Trophoblast cell (in vitro differentiated cells and primary cell): ENCODE results near the gene ITGA2B. TPM values are rescaled to one million over a fixed set of nuclear protein-coding genes. Genes with fewer than 3 reads are reported as not detected.
A peak's percentile ranks its signal among the peaks of the same experiment; 100 is the strongest.

ENCODE experiments used
- DNase-seq, 2 donors: peaks; one replicate each; pipeline ENCODE4 v3.0.0-alpha.2; 2016
- H2AFZ ChIP-seq: 2 replicates; pipeline ENCODE4 v1.6.1; 2013; ENCODE audit warnings: low read length, moderate library complexity, mild to moderate bottlenecking; ENCODE audit not compliant: insufficient read depth, poor library complexity
- H2AK5ac ChIP-seq: 2 replicates; pipeline ENCODE4 v1.6.1; 2013; ENCODE audit warnings: mild to moderate bottlenecking, low read length
- H2BK120ac ChIP-seq: 2 replicates; pipeline ENCODE4 v1.6.1; 2013; ENCODE audit warnings: low read length, mild to moderate bottlenecking, moderate library complexity; ENCODE audit not compliant: insufficient read depth, poor library complexity
- H2BK12ac ChIP-seq: 2 replicates; pipeline ENCODE4 v1.6.1; 2013; ENCODE audit warnings: mild to moderate bottlenecking, low read length, moderate library complexity
- H2BK5ac ChIP-seq: 2 replicates; pipeline ENCODE4 v1.6.1; 2013; ENCODE audit warnings: low read length, low read depth, moderate library complexity, mild to moderate bottlenecking; ENCODE audit not compliant: poor library complexity
- H3K14ac ChIP-seq: 2 replicates; pipeline ENCODE4 v1.6.1; 2013; ENCODE audit warnings: mild to moderate bottlenecking, low read length
- H3K18ac ChIP-seq: 2 replicates; pipeline ENCODE4 v1.6.1; 2013; ENCODE audit warnings: mild to moderate bottlenecking, low read length
- H3K23ac ChIP-seq: 2 replicates; pipeline ENCODE4 v1.6.1; 2013; ENCODE audit warnings: low read length
- H3K27ac ChIP-seq: 2 replicates; pipeline ENCODE4 v1.5.1; 2013; ENCODE audit warnings: low read depth, mild to moderate bottlenecking, inconsistent platforms, low read length, moderate library complexity
- H3K27me3 ChIP-seq: 2 replicates; pipeline ENCODE4 v1.6.1; 2013; ENCODE audit warnings: inconsistent platforms, mild to moderate bottlenecking, low read length, moderate library complexity; ENCODE audit not compliant: insufficient read depth
- H3K36me3 ChIP-seq, 2 experiments: 1 replicate in 1 of 2; 2 replicates in 1 of 2; pipeline ENCODE4 v1.6.1; 2013; ENCODE audit warnings: low read length in 2 of 2, mild to moderate bottlenecking in 2 of 2, moderate library complexity in 1 of 2; ENCODE audit not compliant: insufficient read depth in 2 of 2, control insufficient read depth in 1 of 2
- H3K4ac ChIP-seq: 2 replicates; pipeline ENCODE4 v1.6.1; 2013; ENCODE audit warnings: low read depth, mild to moderate bottlenecking, low read length, moderate library complexity
- H3K4me1 ChIP-seq, 2 experiments: 1 replicate in 1 of 2; 2 replicates in 1 of 2; pipeline ENCODE4 v1.6.1; 2013; ENCODE audit warnings: low read length in 2 of 2, mild to moderate bottlenecking in 2 of 2, moderate library complexity in 1 of 2; ENCODE audit not compliant: insufficient read depth in 2 of 2, control insufficient read depth in 1 of 2
- H3K4me2 ChIP-seq: 2 replicates; pipeline ENCODE4 v1.6.1; 2013; ENCODE audit warnings: inconsistent platforms, mild to moderate bottlenecking, low read length, moderate library complexity
- H3K4me3 ChIP-seq: 2 replicates; pipeline ENCODE4 v1.5.1; 2013; ENCODE audit warnings: mild to moderate bottlenecking, low read depth, low read length, inconsistent platforms
- H3K79me1 ChIP-seq: one replicate; pipeline ENCODE4 v1.6.1; 2013; ENCODE audit warnings: low read length
- H3K79me2 ChIP-seq: 2 replicates; pipeline ENCODE4 v1.6.1; 2013; ENCODE audit warnings: low read length, mild to moderate bottlenecking; ENCODE audit not compliant: control insufficient read depth, insufficient read depth, poor library complexity
- H3K9ac ChIP-seq: 2 replicates; pipeline ENCODE4 v1.6.1; 2013; ENCODE audit warnings: mild to moderate bottlenecking, low read length
- H3K9me3 ChIP-seq: 2 replicates; pipeline ENCODE4 v1.6.1; 2013; ENCODE audit warnings: low read depth, mild to moderate bottlenecking, control low read depth, inconsistent platforms, low read length; ENCODE audit not compliant: insufficient read depth
- H4K12ac ChIP-seq: 2 replicates; pipeline ENCODE4 v1.6.1; 2013; ENCODE audit warnings: low read depth, mild to moderate bottlenecking, low read length, moderate library complexity
- H4K8ac ChIP-seq: 2 replicates; pipeline ENCODE4 v1.6.1; 2013; ENCODE audit warnings: low read depth, mild to moderate bottlenecking, low read length, moderate library complexity
- H4K91ac ChIP-seq: one replicate; pipeline ENCODE4 v1.6.1; 2013; ENCODE audit warnings: low read depth, mild to moderate bottlenecking, low read length, moderate library complexity
- WGBS: extraction: QIAGEN DNeasy Blood & Tissue Kit; methylation state at CpG from one replicate; pipeline ENCODE4 v1.1.7; 2013; ENCODE audit warnings: missing lambda C conversion rate; ENCODE audit not compliant: insufficient read length, insufficient coverage; ENCODE audit errors: extremely low coverage; 5-methylcytosine and 5-hydroxymethylcytosine counted together
- polyA plus RNA-seq: library from polyadenylated mRNA; stranded (reverse); fragments of 200-250 nt; gene quantifications from 2 replicates; pipeline ENCODE4 v1.2.3, GENCODE V29; 2013

Gene ITGA2B
- polyA plus RNA-seq = 0.54 and 0.67 TPM in 2 replicates

GRCh38 chr17:44389281-44389680 lies at the start of gene ITGA2B:
TSS of gene ITGA2B (minus strand) at chr17:44389649. CDS start at chr17:44389473, 176 bp downstream.
- no peaks in the 10 kb centered on the region for H3K36me3 ChIP-seq
- peak within 1 kb of the TSS; percentile 4 for H3K23ac ChIP-seq
- no peak within 1 kb of the TSS for H4K8ac ChIP-seq
- no peak within 1 kb of the TSS for H2BK5ac ChIP-seq
- no peak within 1 kb of the TSS for H3K9ac ChIP-seq
- no peaks in the 10 kb centered on the region for H3K79me2 ChIP-seq
- no peak within 1 kb of the TSS for H3K4ac ChIP-seq
- H3K27ac ChIP-seq = no peak within 1 kb of the TSS
- H2BK120ac ChIP-seq = no peak within 1 kb of the TSS
- peaks cover 14% of the 10 kb centered on the region for H3K27me3 ChIP-seq
- no peak within 1 kb of the TSS for H2BK12ac ChIP-seq
- no peak within 1 kb of the TSS for H2AK5ac ChIP-seq
- H3K4me2 ChIP-seq = no peak within 1 kb of the TSS
- H4K12ac ChIP-seq = no peak within 1 kb of the TSS
- no CpG with 5 or more reads among the region's 1 CpG for WGBS
- no peak for DNase-seq
- peak within 1 kb of the TSS; percentile 15 for H3K4me3 ChIP-seq
- H4K91ac ChIP-seq = no peak within 1 kb of the TSS
- peaks cover 6% of the 10 kb centered on the region for H3K9me3 ChIP-seq
- peaks cover 2% of the 10 kb centered on the region for H3K79me1 ChIP-seq
- H3K18ac ChIP-seq = no peak within 1 kb of the TSS
- H2AFZ ChIP-seq = no peak within 1 kb of the TSS
- H3K4me1 ChIP-seq = peaks cover 7 to 13% of the 10 kb centered on the region in 2 experiments
- no peak within 1 kb of the TSS for H3K14ac ChIP-seq

- Histone ChIP-seq H3K4me2 (no peak overlapping the region), H3K4ac (no peak overlapping the region), H4K12ac (no peak overlapping the region), H3K27me3 (no peaks in the 10 kb centered on the region), H3K36me3 (peaks cover 7 to 9% of the 10 kb centered on the region in 2 experiments), H2BK120ac (no peak overlapping the region), H3K23ac (no peak overlapping the region), H2AK5ac (no peak overlapping the region), H2BK12ac (no peak overlapping the region), H3K9me3 (no peaks in the 10 kb centered on the region), H3K9ac (no peak overlapping the region), H3K4me3 (no peak overlapping the region), H2AFZ (no peak overlapping the region), H3K79me1 (no peaks in the 10 kb centered on the region), H3K27ac (no peak overlapping the region), H2BK5ac (no peak overlapping the region), H3K4me1 (no peaks in the 10 kb centered on the region), H4K91ac (no peak overlapping the region), H3K14ac (no peak overlapping the region), H4K8ac (no peak overlapping the region), H3K79me2 (no peaks in the 10 kb centered on the region), H3K18ac (no peak overlapping the region)
- no peak for DNase-seq
- no CpG with 5 or more reads among the region's 3 CpGs for WGBS
Observed at GRCh38 chr17:44439168-44439567, 49.7 kb upstream of the ITGA2B start.

- Histone ChIP-seq H3K36me3 (peaks cover 9 to 11% of the 10 kb centered on the region in 2 experiments), H3K23ac (no peak overlapping the region), H3K4ac (no peak overlapping the region), H2BK12ac (no peak overlapping the region), H3K79me1 (no peaks in the 10 kb centered on the region), H2AFZ (no peak overlapping the region), H3K27ac (no peak overlapping the region), H3K9me3 (no peaks in the 10 kb centered on the region), H3K14ac (no peak overlapping the region), H4K12ac (no peak overlapping the region), H3K9ac (no peak overlapping the region), H4K91ac (no peak overlapping the region), H3K79me2 (no peaks in the 10 kb centered on the region), H2BK5ac (no peak overlapping the region), H2AK5ac (no peak overlapping the region), H3K18ac (no peak overlapping the region), H2BK120ac (no peak overlapping the region), H3K27me3 (no peaks in the 10 kb centered on the region), H3K4me2 (no peak overlapping the region), H3K4me3 (no peak overlapping the region), H3K4me1 (no peaks in the 10 kb centered on the region), H4K8ac (no peak overlapping the region)
- DNase-seq = no peak
- WGBS = no CpG with 5 or more reads among the region's 2 CpGs
Observed at GRCh38 chr17:44438636-44439035, 49.2 kb upstream of the ITGA2B start.

GRCh38 chr17:44436336-44436735 lies 46.9 kb upstream of the ITGA2B start:
- Histone ChIP-seq H2AFZ (no peak overlapping the region), H3K18ac (no peak overlapping the region), H3K9me3 (no peaks in the 10 kb centered on the region), H3K4me2 (no peak overlapping the region), H4K91ac (no peak overlapping the region), H3K4me1 (no peaks in the 10 kb centered on the region), H3K27me3 (no peaks in the 10 kb centered on the region), H3K4me3 (no peak overlapping the region), H3K4ac (no peak overlapping the region), H4K8ac (no peak overlapping the region), H2BK12ac (no peak overlapping the region), H4K12ac (no peak overlapping the region), H3K9ac (no peak overlapping the region), H3K14ac (no peak overlapping the region), H2BK120ac (no peak overlapping the region), H3K27ac (no peak overlapping the region), H2BK5ac (no peak overlapping the region), H2AK5ac (no peak overlapping the region), H3K79me2 (no peaks in the 10 kb centered on the region), H3K23ac (no peak overlapping the region), H3K36me3 (peaks cover 13 to 18% of the 10 kb centered on the region in 2 experiments), H3K79me1 (no peaks in the 10 kb centered on the region)
- WGBS = no CpG with 5 or more reads among the region's 2 CpGs
- no peak for DNase-seq
